Femur (tissue), 1 donor: ENCODE measurements around the gene ZNFX1.

Experiments
- DNase-seq: peaks from one replicate; pipeline ENCODE4 v3.0.0-alpha.2; 2017

ZNFX1 gene

GRCh38 chr20:49247792-49248191 lies 30.1 kb downstream of the ZNFX1 start:
- no peak for DNase-seq

- no peak for DNase-seq
Measured at GRCh38 chr20:49247169-49247723, 30.6 kb downstream of the ZNFX1 start.

- no peak for DNase-seq
Measured at GRCh38 chr20:49245921-49246740, 31.7 kb downstream of the ZNFX1 start.

GRCh38 chr20:49237531-49237930 lies 40.3 kb downstream of the ZNFX1 start:
- no peak for DNase-seq

GRCh38 chr20:49236301-49236700 lies 41.6 kb downstream of the ZNFX1 start:
- no peak for DNase-seq

GRCh38 chr20:49234831-49235230 lies 43.0 kb downstream of the ZNFX1 start:
- DNase-seq: no peak

- no peak for DNase-seq
Measured at GRCh38 chr20:49233226-49233625, 44.6 kb downstream of the ZNFX1 start.

- DNase-seq: no peak
Measured at GRCh38 chr20:49231471-49231870, 46.4 kb downstream of the ZNFX1 start.

- DNase-seq: peak; percentile 61
Measured at GRCh38 chr20:49230561-49231133, 47.2 kb downstream of the ZNFX1 start.

- DNase-seq: no peak
Measured at GRCh38 chr20:49230021-49230420, 47.8 kb downstream of the ZNFX1 start.

- no peak for DNase-seq
Measured at GRCh38 chr20:49229381-49229780, 48.5 kb downstream of the ZNFX1 start.

GRCh38 chr20:49228676-49229075 lies 49.2 kb downstream of the ZNFX1 start:
- DNase-seq: no peak

- DNase-seq: no peak
Measured at GRCh38 chr20:49225896-49226295, 52.0 kb downstream of the ZNFX1 start.

GRCh38 chr20:49219924-49220831 lies 57.7 kb downstream of the ZNFX1 start:
- DNase-seq: no peak

- peak; percentile 99 for DNase-seq
Measured at GRCh38 chr20:49219091-49219923, 58.5 kb downstream of the ZNFX1 start, which contains the start of gene DDX27. Gene DDX27, plus strand, starts transcription at chr20:49219416. Its CDS starts 33 bp downstream, at chr20:49219449.

- DNase-seq: peak; percentile 47
Measured at GRCh38 chr20:49218739-49219090, 59.1 kb downstream of the ZNFX1 start.

- peak; percentile 92 for DNase-seq
Measured at GRCh38 chr20:49216991-49217578, 60.8 kb downstream of the ZNFX1 start.

- no peak for DNase-seq
Measured at GRCh38 chr20:49215232-49215631, 62.6 kb downstream of the ZNFX1 start.

- no peak for DNase-seq
Measured at GRCh38 chr20:49214571-49214970, 63.3 kb downstream of the ZNFX1 start.

- no peak for DNase-seq
Measured at GRCh38 chr20:49210757-49211110, 67.1 kb downstream of the ZNFX1 start.

- DNase-seq: no peak
Measured at GRCh38 chr20:49210101-49210756, 67.6 kb downstream of the ZNFX1 start.
